Stomach smooth muscle (tissue), 2 donors: ENCODE measurements around the gene PCNT.

Experiments used
- H3K27ac ChIP-seq: one replicate; pipeline ENCODE4 v1.7.0; 2013; ENCODE audit warnings: mild to moderate bottlenecking, low read length, inconsistent platforms
- H3K27me3 ChIP-seq, 2 donors: one replicate each; pipeline ENCODE4 v1.7.0; 2013; ENCODE audit warnings: low read length in 2 of 2; ENCODE audit not compliant: insufficient read depth in 2 of 2, control insufficient read depth in 1 of 2
- H3K36me3 ChIP-seq, 2 donors: one replicate each; pipeline ENCODE4 v1.7.0; 2013; ENCODE audit warnings: low read length in 2 of 2; ENCODE audit not compliant: control insufficient read depth in 2 of 2, insufficient read depth in 2 of 2
- H3K4me1 ChIP-seq: one replicate; pipeline ENCODE4 v1.7.0; 2013; ENCODE audit warnings: low read length; ENCODE audit not compliant: control insufficient read depth, insufficient read depth
- H3K4me3 ChIP-seq, 2 donors: one replicate each; pipeline ENCODE4 v1.7.0; 2013; ENCODE audit warnings: low read length in 2 of 2
- H3K9ac ChIP-seq, 2 donors: one replicate each; pipeline ENCODE4 v1.7.0; 2013; ENCODE audit warnings: low read length in 2 of 2, mild to moderate bottlenecking in 1 of 2
- H3K9me3 ChIP-seq, 2 donors: one replicate each; pipeline ENCODE4 v1.7.0; 2013; ENCODE audit warnings: low read length in 2 of 2; ENCODE audit not compliant: control insufficient read depth in 2 of 2
- donor health status: healthy.
- donor health status: Pancreatic carcinoma.

The PCNT gene

DNA sequence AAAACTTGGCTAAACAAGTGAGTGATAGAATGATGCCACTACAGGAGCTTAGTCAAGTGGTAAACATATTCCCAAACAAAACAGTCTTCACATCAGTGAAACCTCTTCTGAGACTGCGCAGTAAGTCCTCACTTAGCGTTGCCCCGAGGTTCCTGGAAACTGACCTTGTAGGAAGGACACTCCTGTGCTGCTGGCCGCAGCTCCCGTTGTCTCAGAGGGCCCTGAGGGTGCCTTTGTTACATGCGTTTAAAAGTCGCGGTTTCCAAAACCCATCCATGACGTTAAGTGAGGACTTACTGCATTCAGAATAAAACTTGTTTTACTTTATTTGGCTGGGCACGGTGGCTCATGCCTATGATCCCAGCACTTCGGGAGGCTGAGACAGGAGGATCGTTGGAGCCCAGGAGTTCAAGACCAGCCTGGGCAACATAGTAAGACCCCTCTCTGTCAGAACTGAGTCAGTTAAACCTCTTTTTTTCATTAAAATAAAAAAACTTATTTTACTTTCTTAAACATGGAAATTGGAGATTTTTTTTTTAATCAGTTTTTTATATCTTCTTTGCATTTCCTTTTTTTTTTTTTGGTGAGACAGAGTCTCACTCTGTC is 98.8 kb downstream of the PCNT start:
- no peaks in the 10 kb centered on the region for H3K27me3 ChIP-seq
- H3K4me3 ChIP-seq: no peak overlapping the region
- no peaks in the 10 kb centered on the region for H3K9me3 ChIP-seq
- no peak overlapping the region for H3K27ac ChIP-seq
- H3K4me1 ChIP-seq: no peaks in the 10 kb centered on the region
- H3K36me3 ChIP-seq: peaks cover 5 to 23% of the 10 kb centered on the region in 2 donors
- no peak overlapping the region for H3K9ac ChIP-seq

- Histone ChIP-seq H3K27ac (no peak overlapping the region), H3K27me3 (no peaks in the 10 kb centered on the region)
These were observed 99.6 kb downstream of the PCNT start for GRCh38 chr21:46423546-46424038.

DNA sequence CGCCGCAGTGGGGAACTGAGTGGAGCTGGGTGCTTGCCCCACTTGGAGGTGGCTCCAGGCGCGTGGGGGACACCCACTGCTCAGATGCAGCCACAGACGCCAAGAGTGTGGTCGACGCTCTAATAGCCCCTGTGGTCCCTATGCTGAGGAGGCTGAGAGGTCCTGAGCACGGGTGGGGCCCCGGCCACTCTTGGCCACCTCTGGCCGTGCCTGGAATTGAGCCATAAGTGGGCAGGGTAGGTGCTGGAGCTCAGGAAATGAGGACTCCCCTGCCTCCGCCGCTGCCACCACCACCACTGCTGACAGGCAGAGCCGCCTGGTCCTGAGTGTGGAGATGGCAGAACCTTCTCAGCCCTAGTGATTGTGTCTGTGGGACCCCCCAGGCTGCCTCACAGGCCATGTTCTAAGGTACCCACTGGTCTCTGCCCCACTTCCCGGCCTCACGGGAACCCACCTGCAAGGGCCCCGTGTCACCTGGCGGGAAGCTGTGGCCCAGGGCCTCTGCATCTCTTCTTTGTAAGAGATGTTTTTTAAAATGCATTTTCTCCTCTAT is 100.2 kb downstream of the PCNT start:
- no peak overlapping the region for H3K4me3 ChIP-seq
- no peak overlapping the region for H3K9ac ChIP-seq
- H3K9me3 ChIP-seq: no peaks in the 10 kb centered on the region
- H3K27me3 ChIP-seq: no peaks in the 10 kb centered on the region
- peaks cover 13 to 27% of the 10 kb centered on the region in 2 donors for H3K36me3 ChIP-seq
- H3K27ac ChIP-seq: no peak overlapping the region
- no peaks in the 10 kb centered on the region for H3K4me1 ChIP-seq

More at GRCh38 chr21:46423546-46424038, 99.6 kb downstream of the PCNT start:
- H3K4me3 ChIP-seq: no peak overlapping the region
- H3K9ac ChIP-seq: no peak overlapping the region
- H3K9me3 ChIP-seq: no peaks in the 10 kb centered on the region
- H3K36me3 ChIP-seq: peaks cover 12 to 26% of the 10 kb centered on the region in 2 donors
- H3K4me1 ChIP-seq: no peaks in the 10 kb centered on the region

GRCh38 chr21:46424621-46425020 is 100.7 kb downstream of the PCNT start:
- Histone ChIP-seq H3K9me3 (no peaks in the 10 kb centered on the region), H3K36me3 (peaks cover 13 to 24% of the 10 kb centered on the region in 2 donors), H3K27me3 (no peaks in the 10 kb centered on the region), H3K4me3 (no peak overlapping the region), H3K9ac (no peak overlapping the region), H3K4me1 (no peaks in the 10 kb centered on the region), H3K27ac (no peak overlapping the region)

DNA sequence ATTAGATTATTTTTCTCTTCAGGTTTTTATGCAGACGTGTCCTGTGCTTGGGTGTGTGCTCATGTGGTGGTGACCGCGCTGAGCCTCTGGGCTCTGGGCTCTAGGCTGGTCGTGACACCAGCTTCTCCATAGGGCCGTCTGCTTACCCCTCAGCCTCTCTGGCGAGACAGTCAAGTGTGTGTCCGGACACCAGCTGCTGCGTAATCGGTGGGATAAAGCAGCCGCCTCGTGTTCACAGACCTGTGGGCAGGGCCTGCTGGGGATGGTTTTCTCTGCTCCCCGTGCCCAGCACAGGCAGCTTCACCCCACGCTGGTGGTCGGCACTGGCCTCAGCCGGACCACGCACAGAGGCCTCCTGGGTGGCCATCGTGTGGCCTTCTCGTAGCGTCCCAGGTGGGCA is 101.1 kb downstream of the PCNT start:
- Histone ChIP-seq H3K27ac (no peak overlapping the region), H3K36me3 (peaks cover 15 to 25% of the 10 kb centered on the region in 2 donors)

GRCh38 chr21:46425571-46425970 is 101.6 kb downstream of the PCNT start:
- no peaks in the 10 kb centered on the region for H3K27me3 ChIP-seq
- H3K4me3 ChIP-seq: no peak overlapping the region
- no peaks in the 10 kb centered on the region for H3K4me1 ChIP-seq
- peaks cover 19 to 28% of the 10 kb centered on the region in 2 donors for H3K36me3 ChIP-seq
- no peak overlapping the region for H3K27ac ChIP-seq
- no peak overlapping the region for H3K9ac ChIP-seq
- no peaks in the 10 kb centered on the region for H3K9me3 ChIP-seq

More for the DNA sequence above, 101.1 kb downstream of the PCNT start:
- Histone ChIP-seq H3K9me3 (no peaks in the 10 kb centered on the region), H3K4me1 (no peaks in the 10 kb centered on the region), H3K27me3 (no peaks in the 10 kb centered on the region), H3K4me3 (no peak overlapping the region), H3K9ac (no peak overlapping the region)

DNA sequence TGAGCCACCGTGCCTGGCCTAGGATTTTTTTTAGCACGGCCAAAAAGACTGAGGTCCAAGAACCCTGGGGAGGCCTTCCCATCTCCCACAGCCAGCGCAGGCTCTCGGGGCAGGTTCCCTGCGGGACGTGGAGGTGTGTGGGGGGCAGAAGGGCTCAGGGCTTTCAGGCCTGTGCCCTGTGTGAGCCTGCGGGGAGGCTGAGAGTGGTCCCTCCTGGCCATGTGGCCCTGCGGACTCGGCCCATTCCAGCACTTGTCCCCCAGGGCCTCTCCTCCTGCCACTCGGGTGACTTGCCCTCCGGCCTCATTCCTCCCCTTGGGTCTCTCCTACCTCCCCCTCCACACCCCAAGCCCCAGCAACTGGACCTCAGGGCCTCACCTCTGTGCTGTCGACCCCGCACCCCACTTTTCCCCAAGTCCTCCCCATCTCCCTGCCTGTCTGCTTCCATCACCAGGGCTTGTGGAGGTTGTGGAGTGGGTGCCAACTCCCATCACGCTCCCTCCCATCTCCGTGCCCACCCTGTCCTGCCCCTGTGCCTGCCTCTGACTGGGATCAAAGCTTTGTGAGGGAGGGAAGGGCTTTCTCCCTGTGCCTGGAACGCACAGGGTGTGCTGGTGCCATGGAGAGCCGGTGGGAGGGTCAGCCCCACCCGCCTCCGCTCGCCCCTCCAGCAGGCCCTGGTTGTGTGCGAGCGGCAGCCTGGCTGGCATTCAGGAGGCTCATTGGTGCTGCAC is 102.5 kb downstream of the PCNT start:
- Histone ChIP-seq H3K4me3 (no peak overlapping the region), H3K9me3 (no peaks in the 10 kb centered on the region), H3K36me3 (peaks cover 24 to 32% of the 10 kb centered on the region in 2 donors), H3K9ac (no peak overlapping the region), H3K4me1 (no peaks in the 10 kb centered on the region), H3K27ac (no peak overlapping the region), H3K27me3 (no peaks in the 10 kb centered on the region)

DNA sequence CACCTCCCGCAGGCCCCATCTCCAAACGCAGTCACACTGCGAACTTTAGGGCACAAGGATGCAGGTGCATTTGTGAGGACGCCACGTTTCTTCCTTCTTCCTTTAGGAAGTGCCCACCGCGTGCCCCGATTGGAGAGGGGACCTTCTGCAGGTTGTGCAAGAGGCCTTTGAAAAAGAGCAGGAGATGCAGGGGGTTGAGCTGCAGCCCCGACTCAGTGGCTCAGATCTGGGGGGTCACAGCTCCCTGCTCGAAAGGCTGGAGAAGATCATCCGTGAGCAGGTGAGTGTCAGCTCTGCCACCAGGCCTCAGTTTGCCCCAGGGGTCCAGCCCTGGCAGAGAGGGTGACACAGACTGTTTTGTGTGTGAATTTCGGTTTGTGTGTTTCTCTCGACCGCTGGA is 103.6 kb downstream of the PCNT start:
- Histone ChIP-seq H3K4me3 (no peak overlapping the region), H3K9ac (no peak overlapping the region), H3K27me3 (no peaks in the 10 kb centered on the region), H3K27ac (no peak overlapping the region), H3K9me3 (no peaks in the 10 kb centered on the region), H3K36me3 (peaks cover 33 to 39% of the 10 kb centered on the region in 2 donors), H3K4me1 (no peaks in the 10 kb centered on the region)

DNA sequence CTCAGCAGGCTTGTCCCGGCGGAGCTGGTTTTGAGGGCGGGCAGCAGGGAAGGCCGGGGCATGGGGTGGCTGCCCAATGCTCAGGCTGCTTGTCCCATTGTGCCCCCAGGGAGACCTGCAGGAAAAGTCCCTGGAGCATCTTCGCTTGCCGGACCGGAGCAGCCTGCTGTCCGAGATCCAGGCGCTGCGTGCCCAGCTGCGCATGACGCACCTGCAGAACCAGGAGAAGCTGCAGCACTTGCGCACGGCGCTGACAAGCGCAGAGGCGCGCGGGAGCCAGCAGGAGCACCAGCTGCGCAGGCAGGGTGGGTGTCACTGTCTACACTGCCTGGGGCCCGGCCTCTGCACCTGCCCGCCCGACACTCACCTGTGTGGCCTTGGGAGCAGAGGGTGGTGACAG is 104.3 kb downstream of the PCNT start:
- Histone ChIP-seq H3K36me3 (peaks cover 33 to 39% of the 10 kb centered on the region in 2 donors), H3K27ac (no peak overlapping the region), H3K4me1 (no peaks in the 10 kb centered on the region), H3K9me3 (no peaks in the 10 kb centered on the region), H3K4me3 (no peak overlapping the region), H3K27me3 (no peaks in the 10 kb centered on the region), H3K9ac (no peak overlapping the region)

- no peak overlapping the region for H3K4me3 ChIP-seq
- H3K27me3 ChIP-seq: no peaks in the 10 kb centered on the region
- peaks cover 33 to 39% of the 10 kb centered on the region in 2 donors for H3K36me3 ChIP-seq
- H3K9me3 ChIP-seq: no peaks in the 10 kb centered on the region
- H3K9ac ChIP-seq: no peak overlapping the region
- H3K27ac ChIP-seq: no peak overlapping the region
- H3K4me1 ChIP-seq: no peaks in the 10 kb centered on the region
These were observed 105.2 kb downstream of the PCNT start for GRCh38 chr21:46428987-46429710.
